Measurements from ENCODE around the gene CCDC170. TPM values are rescaled to one million over a fixed set of nuclear protein-coding genes. Genes with fewer than 3 reads are reported as not detected.
"Not testable (repeated sequence)": the region's sequence is repeated elsewhere in the genome, so short reads cannot be mapped to it uniquely, and the experiment has no call there.

CCDC170 gene
- total RNA-seq, 1 donor from 2014 or later: 0.38 TPM

- intact Hi-C loops (cut with DNase I): no loop called here
- DNase-seq (ENCODE audit: low spot score): no peak
These were observed 535 bp upstream of the CCDC170 start for GRCh38 chr6:151493161-151493803.

GRCh38 chr6:151494235-151494935 lies 568 bp downstream of the CCDC170 start:
- DNase-seq (ENCODE audit: low spot score): no peak
- intact Hi-C loops (cut with DNase I): no loop called here

GRCh38 chr6:151494936-151495320 lies 1.1 kb downstream of the CCDC170 start:
- intact Hi-C loops (cut with DNase I): no loop called here

GRCh38 chr6:151495380-151495779 lies 1.6 kb downstream of the CCDC170 start:
- DNase-seq (ENCODE audit: low spot score): no peak
- intact Hi-C loops (cut with DNase I): no loop called here

More at GRCh38 chr6:151494936-151495320, 1.1 kb downstream of the CCDC170 start:
- no peak for DNase-seq (ENCODE audit: low spot score)

GRCh38 chr6:151497905-151498304 lies 4.1 kb downstream of the CCDC170 start:
- intact Hi-C loops (cut with DNase I): no loop called here
- DNase-seq (ENCODE audit: low spot score): no peak

DNA sequence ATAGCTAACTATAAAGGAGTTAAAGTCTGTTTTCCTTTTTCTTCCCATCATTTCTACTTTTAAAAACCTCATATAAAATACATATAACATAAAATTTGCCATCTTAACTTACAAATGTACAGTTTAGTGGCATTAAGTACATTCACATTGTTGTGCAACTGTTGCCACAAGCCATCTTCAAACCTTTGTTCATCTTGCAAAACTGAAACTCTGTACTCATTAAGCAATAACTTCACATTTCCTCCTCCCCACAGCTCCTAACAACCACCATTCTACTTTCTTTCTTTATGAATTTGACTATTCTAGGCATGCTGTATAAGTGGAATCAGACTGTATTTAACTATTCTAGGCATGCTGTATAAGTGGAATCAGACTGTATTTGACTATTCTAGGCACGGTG lies 4.5 kb downstream of the CCDC170 start:
- DNase-seq (ENCODE audit: low spot score): no peak
- intact Hi-C loops (cut with DNase I): no loop called here

DNA sequence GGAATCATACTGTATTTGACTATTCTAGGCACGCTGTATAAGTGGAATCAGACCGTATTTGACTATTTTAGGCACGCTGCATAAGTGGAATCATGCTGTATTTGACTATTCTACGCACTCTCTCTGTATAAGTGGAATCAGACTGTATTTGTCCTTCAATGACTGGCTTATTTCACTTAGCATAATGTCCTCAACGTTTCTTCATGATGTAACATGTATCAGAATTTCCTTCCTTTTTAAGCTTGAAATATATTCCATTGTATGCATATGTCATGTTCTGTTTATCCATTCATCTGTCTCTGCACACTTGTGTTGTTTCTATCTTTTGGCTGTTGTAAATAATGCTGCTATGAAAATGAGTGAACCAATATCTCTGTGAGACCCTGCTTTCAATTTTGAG lies 5.7 kb downstream of the CCDC170 start:
- intact Hi-C loops (cut with DNase I): no loop called here
- no peak for DNase-seq (ENCODE audit: low spot score)

DNA sequence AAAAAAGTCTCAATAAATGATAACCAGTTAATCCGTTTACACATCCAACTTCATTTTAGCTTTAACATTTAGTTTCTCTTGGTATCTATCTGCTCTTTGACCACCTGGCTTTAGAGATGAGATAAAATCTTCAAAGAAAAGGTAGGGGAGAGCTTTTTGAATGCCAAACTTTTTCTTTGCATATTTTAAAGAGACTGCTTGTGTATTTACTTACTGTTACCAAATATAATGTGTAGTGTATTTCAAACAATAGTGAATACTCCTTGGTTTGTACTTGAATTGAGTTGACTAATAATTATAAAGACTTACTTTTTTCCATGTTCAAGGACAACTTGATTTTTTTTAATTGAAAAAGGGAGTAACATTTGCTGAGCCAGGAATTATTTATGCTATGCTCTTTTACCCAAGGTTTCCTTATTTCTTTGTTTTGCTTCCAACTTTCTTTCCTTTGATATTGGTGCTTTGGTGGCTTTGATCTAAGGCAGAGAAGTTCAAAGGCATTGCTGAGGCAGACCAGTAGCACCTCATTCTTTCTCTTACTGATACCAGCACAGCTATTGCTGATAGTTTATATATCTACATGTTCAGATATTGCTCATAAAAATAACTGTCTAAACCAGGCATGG lies 7.8 kb downstream of the CCDC170 start:
- intact Hi-C loops (cut with DNase I): no loop called here
- DNase-seq (ENCODE audit: low spot score): no peak

GRCh38 chr6:151502499-151502898 lies 8.7 kb downstream of the CCDC170 start:
- intact Hi-C loops (cut with DNase I): no loop called here
- no peak for DNase-seq (ENCODE audit: low spot score)

- intact Hi-C loops (cut with DNase I): no loop called here
- DNase-seq (ENCODE audit: low spot score): no peak
These were observed 12.9 kb downstream of the CCDC170 start for GRCh38 chr6:151506761-151507160.

DNA sequence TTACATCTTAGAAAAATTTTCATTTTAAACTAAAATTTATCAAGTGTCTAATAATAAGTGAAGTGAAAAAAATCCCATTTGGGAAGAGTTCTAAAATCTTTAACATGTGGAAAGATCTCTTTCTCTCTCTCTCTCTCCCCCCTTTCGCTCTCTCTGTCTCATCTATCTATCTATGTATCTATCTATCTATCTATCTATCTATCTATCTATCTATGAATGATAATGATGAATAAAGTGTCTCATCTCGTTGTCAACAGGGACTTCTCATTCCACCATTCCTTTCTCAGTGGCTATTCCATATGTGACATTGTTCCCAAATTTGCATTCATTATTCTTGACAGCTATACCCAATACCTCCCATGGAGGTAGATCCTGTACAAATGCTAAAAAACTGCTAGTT lies 15.2 kb downstream of the CCDC170 start:
- intact Hi-C loops (cut with DNase I): no loop called here
- no peak for DNase-seq (ENCODE audit: low spot score)

DNA sequence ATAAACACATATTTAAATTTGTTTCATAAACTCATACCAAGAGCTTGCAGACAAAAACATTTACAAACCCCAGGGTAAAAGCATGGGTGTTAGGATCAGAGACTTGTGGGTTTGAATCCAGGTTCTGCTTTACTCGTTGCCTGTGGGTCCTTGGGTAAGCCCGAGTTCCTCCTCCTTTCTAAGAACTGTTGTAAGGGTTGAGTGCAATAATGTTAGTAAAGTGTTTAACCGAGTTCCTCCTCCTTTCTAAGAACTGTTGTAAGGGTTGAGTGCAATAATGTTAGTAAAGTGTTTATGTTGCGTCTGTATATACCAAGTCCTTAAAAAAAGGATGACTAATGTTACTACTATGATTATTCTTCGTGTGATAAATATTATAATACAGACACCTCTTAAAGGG lies 18.7 kb downstream of the CCDC170 start:
- DNase-seq (ENCODE audit: low spot score): no peak
- intact Hi-C loops (cut with DNase I): no loop called here

GRCh38 chr6:151514000-151514730 lies 20.3 kb downstream of the CCDC170 start:
- intact Hi-C loops (cut with DNase I): no loop called here

GRCh38 chr6:151518992-151519391 lies 25.2 kb downstream of the CCDC170 start:
- intact Hi-C loops (cut with DNase I); DNase-seq (ENCODE audit: low spot score): not testable (repeated sequence)

More at GRCh38 chr6:151514000-151514730, 20.3 kb downstream of the CCDC170 start:
- DNase-seq (ENCODE audit: low spot score): no peak

GRCh38 chr6:151523034-151523433 lies 29.2 kb downstream of the CCDC170 start:
- no peak for DNase-seq (ENCODE audit: low spot score)
- intact Hi-C loops (cut with DNase I): no loop called here

DNA sequence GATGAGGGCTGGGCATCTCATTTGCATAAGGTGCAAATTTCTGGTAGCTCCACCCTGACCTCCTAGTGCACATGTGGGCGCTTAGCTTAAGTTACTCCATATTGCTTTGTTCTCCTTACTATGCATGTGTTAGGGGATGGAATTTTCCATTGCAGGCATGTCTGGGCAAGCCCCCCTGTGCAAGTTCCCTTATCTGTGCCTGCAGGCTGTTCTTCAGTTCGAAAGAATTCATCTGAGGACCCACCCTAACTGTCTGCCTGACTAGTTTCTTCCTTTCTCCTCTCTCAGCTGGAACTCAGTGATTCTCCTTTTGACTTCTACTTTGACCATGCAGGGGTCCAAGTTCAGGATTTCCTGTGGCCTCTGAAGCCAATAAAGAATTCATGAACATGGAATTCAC lies 30.2 kb downstream of the CCDC170 start:
- intact Hi-C loops (cut with DNase I): no loop called here
- DNase-seq (ENCODE audit: low spot score): no peak

DNA sequence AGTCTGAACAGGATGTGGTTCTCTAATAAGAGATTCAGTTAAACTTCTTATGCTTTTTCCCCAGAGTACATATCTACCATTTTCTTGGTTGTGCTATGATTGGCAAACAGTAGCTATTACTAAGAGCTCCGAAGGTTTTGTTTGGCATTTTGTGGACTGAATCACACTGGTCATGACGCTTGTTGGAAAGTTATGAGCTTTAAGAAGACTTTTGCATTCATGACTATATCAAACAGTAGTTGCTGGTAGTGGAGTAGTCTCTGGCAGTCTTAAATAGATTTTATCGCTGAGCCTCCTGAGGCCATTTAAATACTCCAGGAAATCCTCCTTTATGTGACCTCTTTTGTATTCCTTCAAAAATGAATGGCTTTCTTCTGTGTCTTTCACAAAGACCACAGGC lies 40.8 kb downstream of the CCDC170 start:
- DNase-seq (ENCODE audit: low spot score): no peak
- intact Hi-C loops (cut with DNase I): no loop called here

- no peak for DNase-seq (ENCODE audit: low spot score)
- intact Hi-C loops (cut with DNase I): no loop called here
These were observed 41.8 kb downstream of the CCDC170 start for GRCh38 chr6:151535476-151536187.

- intact Hi-C loops (cut with DNase I): no loop called here
- DNase-seq (ENCODE audit: low spot score): no peak
These were observed 42.3 kb downstream of the CCDC170 start for GRCh38 chr6:151536188-151536479.

GRCh38 chr6:151537556-151537955 lies 43.7 kb downstream of the CCDC170 start:
- DNase-seq (ENCODE audit: low spot score): no peak
- intact Hi-C loops (cut with DNase I): no loop called here
